ENCODE data around the gene TEX51.

Gene TEX51

DNA sequence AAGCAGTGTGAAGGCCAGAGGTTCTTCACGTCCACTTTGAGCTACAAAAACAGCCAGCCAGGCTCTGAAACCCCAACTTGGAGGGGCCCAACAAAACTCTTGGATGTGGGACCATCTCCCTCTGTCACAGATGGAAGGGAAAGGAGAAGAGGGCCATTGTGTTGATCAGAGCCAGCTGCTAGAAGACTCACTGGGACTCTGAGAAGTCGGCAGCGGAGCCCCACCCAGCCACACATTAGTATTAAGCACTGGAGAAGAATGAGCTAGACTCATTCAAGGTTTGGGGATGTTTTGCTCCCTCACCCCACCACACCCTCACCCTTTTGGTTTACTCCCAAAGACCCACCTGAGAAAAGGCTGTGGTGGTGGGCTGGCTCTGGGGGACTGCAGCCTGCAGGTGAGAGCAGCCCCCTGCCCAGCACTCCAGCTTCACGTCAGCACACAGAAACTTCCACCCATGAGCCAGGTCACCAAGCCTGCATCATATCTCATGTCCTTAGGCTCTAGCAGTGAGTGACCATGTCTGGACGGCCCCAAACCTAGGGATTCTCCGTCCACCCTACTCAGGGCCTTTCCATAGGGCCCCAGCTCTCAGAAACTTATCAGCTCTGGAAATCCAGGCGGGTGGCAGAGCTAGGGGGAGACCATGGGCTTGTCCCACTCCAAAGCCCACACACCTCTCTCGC, 12.6 kb downstream of the TEX51 start:
- Histone ChIP-seq H3K4ac (ENCODE audit: low read depth, low read length) (no peak overlapping the region), H3K79me1 (ENCODE audit: low read length) (no peaks in the 10 kb centered on the region), H4K91ac (ENCODE audit: low read depth, low read length) (no peak overlapping the region), H2BK120ac (ENCODE audit: insufficient read depth, low read length, poor library complexity) (no peak overlapping the region), H3K9ac (ENCODE audit: low read length) (no peak overlapping the region), H3K27ac (ENCODE audit: low read depth, low read length) (no peak overlapping the region), H3K14ac (ENCODE audit: low read length) (no peak overlapping the region), H3K23ac (ENCODE audit: low read length) (no peak overlapping the region), H3K9me3 (ENCODE audit: insufficient read depth, low read depth, low read length) (peaks cover 4% of the 10 kb centered on the region), H2BK12ac (ENCODE audit: low read length) (no peak overlapping the region), H2BK5ac (ENCODE audit: low read depth, low read length, poor library complexity) (no peak overlapping the region), H3K4me3 (ENCODE audit: low read depth, low read length) (no peak overlapping the region), H3K18ac (ENCODE audit: low read length) (no peak overlapping the region), H3K36me3 (ENCODE audit: control insufficient read depth in 1 of 2, insufficient read depth in 2 of 2, low read length in 2 of 2) (no peaks in the 10 kb centered on the region), H3K27me3 (ENCODE audit: insufficient read depth, low read length) (no peaks in the 10 kb centered on the region), H4K12ac (ENCODE audit: low read depth, low read length) (no peak overlapping the region), H3K79me2 (ENCODE audit: control insufficient read depth, insufficient read depth, low read length, poor library complexity) (no peaks in the 10 kb centered on the region), H4K8ac (ENCODE audit: low read depth, low read length) (no peak overlapping the region), H2AFZ (ENCODE audit: insufficient read depth, low read length, poor library complexity) (no peak overlapping the region), H2AK5ac (ENCODE audit: low read length) (no peak overlapping the region), H3K4me1 (ENCODE audit: control insufficient read depth in 1 of 2, insufficient read depth in 2 of 2, low read length in 2 of 2) (no peaks in the 10 kb centered on the region), H3K4me2 (ENCODE audit: low read length) (no peak overlapping the region)
- no peak for DNase-seq
- WGBS (ENCODE audit: extremely low coverage, insufficient coverage, insufficient read length) = no CpG with 5 or more reads among the region's 8 CpGs

- Histone ChIP-seq H4K91ac (ENCODE audit: low read depth, low read length) (no peak overlapping the region), H3K4me1 (ENCODE audit: control insufficient read depth in 1 of 2, insufficient read depth in 2 of 2, low read length in 2 of 2) (no peaks in the 10 kb centered on the region), H3K9me3 (ENCODE audit: insufficient read depth, low read depth, low read length) (peaks cover 4% of the 10 kb centered on the region), H3K4me2 (ENCODE audit: low read length) (no peak overlapping the region), H4K12ac (ENCODE audit: low read depth, low read length) (no peak overlapping the region), H3K36me3 (ENCODE audit: control insufficient read depth in 1 of 2, insufficient read depth in 2 of 2, low read length in 2 of 2) (no peaks in the 10 kb centered on the region), H3K27ac (ENCODE audit: low read depth, low read length) (no peak overlapping the region), H3K79me1 (ENCODE audit: low read length) (no peaks in the 10 kb centered on the region), H2AFZ (ENCODE audit: insufficient read depth, low read length, poor library complexity) (no peak overlapping the region), H2BK120ac (ENCODE audit: insufficient read depth, low read length, poor library complexity) (no peak overlapping the region), H4K8ac (ENCODE audit: low read depth, low read length) (no peak overlapping the region), H3K9ac (ENCODE audit: low read length) (no peak overlapping the region), H2BK12ac (ENCODE audit: low read length) (no peak overlapping the region), H3K27me3 (ENCODE audit: insufficient read depth, low read length) (no peaks in the 10 kb centered on the region), H2AK5ac (ENCODE audit: low read length) (no peak overlapping the region), H3K14ac (ENCODE audit: low read length) (no peak overlapping the region), H3K79me2 (ENCODE audit: control insufficient read depth, insufficient read depth, low read length, poor library complexity) (no peaks in the 10 kb centered on the region), H3K4me3 (ENCODE audit: low read depth, low read length) (no peak overlapping the region), H3K4ac (ENCODE audit: low read depth, low read length) (no peak overlapping the region), H3K18ac (ENCODE audit: low read length) (no peak overlapping the region), H3K23ac (ENCODE audit: low read length) (no peak overlapping the region), H2BK5ac (ENCODE audit: low read depth, low read length, poor library complexity) (no peak overlapping the region)
- DNase-seq = no peak
- no CpG with 5 or more reads among the region's 7 CpGs for WGBS (ENCODE audit: extremely low coverage, insufficient coverage, insufficient read length)
These were observed 13.5 kb downstream of the TEX51 start for GRCh38 chr2:126912201-126912600.

DNA sequence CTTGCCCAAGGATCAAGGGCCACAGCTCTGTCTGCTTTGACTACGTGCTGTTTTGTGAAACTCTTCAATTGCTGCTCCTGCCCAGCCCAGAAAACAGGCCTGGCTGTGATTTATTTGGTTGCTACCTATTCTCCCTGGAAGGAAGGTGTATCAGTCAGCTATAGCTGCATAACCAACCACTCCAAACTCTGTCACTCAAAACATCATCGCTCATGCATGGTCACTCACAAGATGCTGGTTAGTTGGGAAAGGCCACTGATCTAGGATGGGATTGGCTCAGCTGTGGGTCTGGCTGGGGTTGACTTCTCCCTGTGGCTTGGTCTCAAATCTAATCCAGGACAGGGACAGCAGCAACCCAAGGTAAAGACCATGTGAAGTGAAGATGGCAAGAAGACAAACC, 14.6 kb downstream of the TEX51 start:
- peaks cover 4% of the 10 kb centered on the region for H3K9me3 ChIP-seq (ENCODE audit: insufficient read depth, low read depth, low read length)
- H4K91ac ChIP-seq (ENCODE audit: low read depth, low read length) = no peak overlapping the region
- H4K12ac ChIP-seq (ENCODE audit: low read depth, low read length) = no peak overlapping the region
- no CpG with 5 or more reads among the region's 2 CpGs for WGBS (ENCODE audit: extremely low coverage, insufficient coverage, insufficient read length)
- no peak overlapping the region for H2BK12ac ChIP-seq (ENCODE audit: low read length)
- no peak overlapping the region for H3K18ac ChIP-seq (ENCODE audit: low read length)
- H3K79me2 ChIP-seq (ENCODE audit: control insufficient read depth, insufficient read depth, low read length, poor library complexity) = no peaks in the 10 kb centered on the region
- H3K27ac ChIP-seq (ENCODE audit: low read depth, low read length) = no peak overlapping the region
- H3K27me3 ChIP-seq (ENCODE audit: insufficient read depth, low read length) = no peaks in the 10 kb centered on the region
- H3K14ac ChIP-seq (ENCODE audit: low read length) = no peak overlapping the region
- no peaks in the 10 kb centered on the region for H3K36me3 ChIP-seq (ENCODE audit: control insufficient read depth in 1 of 2, insufficient read depth in 2 of 2, low read length in 2 of 2)
- no peak overlapping the region for H4K8ac ChIP-seq (ENCODE audit: low read depth, low read length)
- H2AFZ ChIP-seq (ENCODE audit: insufficient read depth, low read length, poor library complexity) = no peak overlapping the region
- no peak overlapping the region for H3K9ac ChIP-seq (ENCODE audit: low read length)
- DNase-seq = no peak
- H3K4ac ChIP-seq (ENCODE audit: low read depth, low read length) = no peak overlapping the region
- no peak overlapping the region for H2AK5ac ChIP-seq (ENCODE audit: low read length)
- H3K4me2 ChIP-seq (ENCODE audit: low read length) = no peak overlapping the region
- H3K4me3 ChIP-seq (ENCODE audit: low read depth, low read length) = no peak overlapping the region
- no peak overlapping the region for H2BK120ac ChIP-seq (ENCODE audit: insufficient read depth, low read length, poor library complexity)
- no peak overlapping the region for H3K23ac ChIP-seq (ENCODE audit: low read length)
- no peak overlapping the region for H2BK5ac ChIP-seq (ENCODE audit: low read depth, low read length, poor library complexity)
- no peaks in the 10 kb centered on the region for H3K4me1 ChIP-seq (ENCODE audit: control insufficient read depth in 1 of 2, insufficient read depth in 2 of 2, low read length in 2 of 2)
- H3K79me1 ChIP-seq (ENCODE audit: low read length) = no peaks in the 10 kb centered on the region

GRCh38 chr2:126913881-126914615, 15.4 kb downstream of the TEX51 start:
- Histone ChIP-seq H3K9ac (ENCODE audit: low read length) (no peak overlapping the region), H3K27me3 (ENCODE audit: insufficient read depth, low read length) (no peaks in the 10 kb centered on the region), H3K27ac (ENCODE audit: low read depth, low read length) (no peak overlapping the region), H2BK5ac (ENCODE audit: low read depth, low read length, poor library complexity) (no peak overlapping the region), H3K4me1 (ENCODE audit: control insufficient read depth in 1 of 2, insufficient read depth in 2 of 2, low read length in 2 of 2) (no peaks in the 10 kb centered on the region), H4K12ac (ENCODE audit: low read depth, low read length) (no peak overlapping the region), H3K18ac (ENCODE audit: low read length) (no peak overlapping the region), H4K91ac (ENCODE audit: low read depth, low read length) (no peak overlapping the region), H3K23ac (ENCODE audit: low read length) (no peak overlapping the region), H3K36me3 (ENCODE audit: control insufficient read depth in 1 of 2, insufficient read depth in 2 of 2, low read length in 2 of 2) (no peaks in the 10 kb centered on the region), H2AFZ (ENCODE audit: insufficient read depth, low read length, poor library complexity) (no peak overlapping the region), H4K8ac (ENCODE audit: low read depth, low read length) (no peak overlapping the region), H2AK5ac (ENCODE audit: low read length) (no peak overlapping the region), H3K9me3 (ENCODE audit: insufficient read depth, low read depth, low read length) (peaks cover 4% of the 10 kb centered on the region), H3K4me2 (ENCODE audit: low read length) (no peak overlapping the region), H3K79me1 (ENCODE audit: low read length) (no peaks in the 10 kb centered on the region), H2BK120ac (ENCODE audit: insufficient read depth, low read length, poor library complexity) (no peak overlapping the region), H2BK12ac (ENCODE audit: low read length) (no peak overlapping the region), H3K79me2 (ENCODE audit: control insufficient read depth, insufficient read depth, low read length, poor library complexity) (no peaks in the 10 kb centered on the region), H3K4ac (ENCODE audit: low read depth, low read length) (no peak overlapping the region), H3K14ac (ENCODE audit: low read length) (no peak overlapping the region), H3K4me3 (ENCODE audit: low read depth, low read length) (no peak overlapping the region)
- WGBS (ENCODE audit: extremely low coverage, insufficient coverage, insufficient read length) = no CpG with 5 or more reads among the region's 10 CpGs
- no peak for DNase-seq
